HK-2 (cell line): ENCODE data around the gene ATG4B.

Source experiments
- DNase-seq: peaks from one replicate; pipeline ENCODE4 v3.0.0-alpha.2; 2018; ENCODE audit not compliant: unreplicated experiment

The ATG4B gene

DNA sequence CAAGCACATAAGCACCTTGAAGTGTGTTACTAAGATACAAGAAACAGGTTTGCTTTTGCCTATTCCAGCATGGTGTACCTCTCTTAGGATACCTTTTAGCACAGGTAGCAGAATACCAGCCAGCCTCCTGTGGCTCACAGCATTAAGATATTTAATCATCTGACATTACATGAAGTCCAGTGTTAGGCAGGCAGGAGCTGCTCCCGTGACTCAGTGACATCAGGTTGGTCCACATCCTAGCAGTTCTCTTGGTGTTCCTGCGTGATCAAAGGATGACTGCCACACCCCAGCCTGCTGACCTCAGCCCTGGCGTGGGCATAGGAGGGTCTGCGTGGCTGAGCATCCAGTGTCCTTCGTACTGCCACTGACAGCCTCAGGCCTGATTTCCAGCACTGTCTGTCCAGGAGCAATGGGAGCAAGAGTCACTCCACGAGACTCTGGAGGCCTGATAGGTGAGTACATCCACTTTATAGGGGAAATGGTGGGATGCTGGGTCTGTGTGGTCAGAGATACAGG is 52.8 kb downstream of the ATG4B start:
- DNase-seq = no peak

- DNase-seq = peak; percentile 64
Measured at GRCh38 chr2:241692448-241692847, 55.0 kb downstream of the ATG4B start.

DNA sequence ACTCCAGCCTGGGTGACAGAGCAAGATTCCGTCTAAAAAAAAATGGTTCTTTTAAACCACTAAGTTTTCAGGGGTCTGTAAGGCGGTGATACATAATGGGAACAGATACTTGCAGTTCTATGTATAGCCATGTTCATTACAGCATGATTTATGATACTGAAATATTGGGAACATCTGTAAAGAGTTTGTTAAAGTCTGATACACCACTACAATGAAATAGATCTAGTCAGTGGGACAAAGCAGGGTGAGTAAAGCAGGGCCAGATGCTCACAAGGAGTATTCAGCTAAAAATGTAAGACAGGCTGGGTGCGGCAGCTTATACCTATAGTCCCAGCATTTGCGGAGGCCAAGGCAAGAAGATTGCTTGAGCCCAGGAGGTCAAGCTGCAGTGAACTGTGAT is 58.2 kb downstream of the ATG4B start:
- no peak for DNase-seq

- DNase-seq = no peak
Measured at GRCh38 chr2:241701149-241701398, 63.6 kb downstream of the ATG4B start.

DNA sequence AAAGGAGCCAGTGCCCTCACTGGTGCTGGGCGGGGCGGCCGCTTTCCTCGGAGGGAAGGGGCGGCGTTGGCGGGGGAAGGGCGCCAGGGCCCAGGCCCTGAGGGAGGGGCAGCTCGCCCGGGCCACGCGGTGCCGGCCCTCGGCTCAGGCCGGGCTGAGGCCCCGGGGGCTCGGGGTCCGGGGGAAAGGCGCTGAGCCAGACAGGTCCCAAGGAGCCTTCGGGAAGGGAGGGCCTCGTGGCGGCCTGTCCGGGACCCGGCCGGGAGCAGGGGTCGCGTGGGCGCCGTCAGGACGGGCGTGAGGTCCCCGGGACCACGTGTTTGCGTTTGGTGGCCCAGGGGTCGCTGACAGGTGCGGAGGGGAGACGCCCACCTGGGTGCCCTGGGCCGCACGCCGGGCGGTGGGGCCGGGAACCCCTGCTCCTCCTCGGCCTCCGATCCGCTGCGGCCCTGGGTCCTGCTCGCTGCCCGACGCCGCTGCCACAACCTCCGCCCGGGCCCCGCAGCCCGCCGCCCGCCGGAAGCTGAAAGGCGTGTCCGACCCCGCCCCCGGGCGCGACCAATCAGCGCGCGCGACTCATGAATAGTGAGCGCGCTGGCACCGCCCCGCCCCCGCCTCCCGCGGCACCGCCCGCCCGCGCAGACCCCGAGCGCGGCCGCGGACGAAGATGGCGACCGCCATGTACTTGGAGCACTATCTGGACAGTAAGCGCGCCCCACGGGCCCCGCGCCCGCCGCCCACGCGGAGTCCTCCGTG is 64.1 kb downstream of the ATG4B start, which contains the start of gene ING5:
Gene ING5 (plus strand): TSS at position 641 of the 756 bp plus-strand sequence. CDS start 27 bp downstream, at position 668.
- DNase-seq = peak; percentile 97

DNA sequence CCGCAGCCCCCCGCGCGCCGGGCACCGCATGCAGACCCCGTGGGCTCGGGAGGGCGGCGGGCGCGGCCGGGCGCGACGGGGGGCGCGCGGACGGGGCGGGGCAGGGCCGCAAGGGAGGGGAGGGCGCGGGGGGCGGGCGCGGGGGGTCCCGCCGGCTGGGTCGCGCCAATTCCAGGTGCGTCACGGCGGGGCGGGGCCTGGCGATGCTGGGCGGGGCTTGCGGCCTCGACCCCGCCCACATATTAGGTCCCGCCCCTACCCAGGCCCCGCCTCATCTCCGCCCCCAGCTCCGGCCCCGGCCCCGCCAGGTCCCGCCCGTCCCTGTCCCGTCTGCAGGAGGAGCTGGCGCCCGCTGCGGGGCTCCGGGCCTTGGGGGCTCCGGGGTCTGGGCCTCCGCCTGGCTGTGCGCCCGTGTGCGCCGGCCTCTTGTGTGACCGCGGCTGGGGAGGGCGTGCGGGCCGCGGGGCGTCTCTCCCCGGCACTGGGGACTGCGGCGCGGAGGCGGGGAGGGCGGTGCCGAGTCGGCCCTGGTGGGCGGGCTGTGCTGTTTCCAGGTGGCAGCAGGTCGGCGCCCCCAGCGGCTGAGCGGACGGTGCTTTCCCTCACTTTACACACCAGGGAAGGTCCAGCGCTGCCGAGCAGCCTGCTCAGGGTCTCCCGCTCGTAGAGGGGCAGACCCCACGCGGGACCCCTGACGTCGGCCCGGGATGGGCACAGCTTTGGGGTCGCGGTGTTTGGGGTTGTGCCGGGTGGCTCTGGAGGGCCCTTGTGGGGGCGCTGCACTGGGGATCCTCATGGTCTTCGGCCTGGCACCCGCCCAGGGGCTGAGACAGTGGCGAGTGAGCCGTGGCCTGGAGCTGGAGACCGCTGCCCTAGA is 64.9 kb downstream of the ATG4B start:
- DNase-seq = peak; percentile 93

DNA sequence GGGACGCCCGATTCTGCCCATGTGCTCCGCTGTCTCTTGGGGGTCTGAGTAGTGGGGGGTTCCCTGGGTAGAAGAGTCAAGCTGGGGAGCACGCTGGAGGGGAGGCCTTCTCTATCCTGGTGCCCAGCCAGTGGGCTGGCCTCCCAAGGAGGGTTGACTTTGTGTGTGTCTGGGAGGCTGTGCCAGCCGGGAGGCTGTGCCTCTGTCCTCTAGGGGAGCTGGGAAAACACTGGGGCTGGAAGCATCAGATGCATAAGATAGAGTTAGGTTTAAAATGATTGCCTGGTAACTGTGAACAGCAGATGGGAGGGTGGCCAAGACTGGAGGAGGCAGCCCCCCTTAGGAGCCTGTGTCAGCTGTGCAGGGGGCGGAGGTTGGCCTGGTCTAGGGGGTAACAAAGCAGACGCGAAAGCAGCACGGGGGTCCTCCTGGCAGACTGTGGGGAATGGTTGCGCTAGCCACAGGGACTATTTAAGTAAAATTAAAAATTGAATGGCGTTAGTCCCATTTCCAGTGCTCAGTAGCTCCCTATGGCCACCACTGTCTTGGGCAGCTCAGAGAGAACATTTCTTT is 65.6 kb downstream of the ATG4B start:
- DNase-seq = no peak

DNA sequence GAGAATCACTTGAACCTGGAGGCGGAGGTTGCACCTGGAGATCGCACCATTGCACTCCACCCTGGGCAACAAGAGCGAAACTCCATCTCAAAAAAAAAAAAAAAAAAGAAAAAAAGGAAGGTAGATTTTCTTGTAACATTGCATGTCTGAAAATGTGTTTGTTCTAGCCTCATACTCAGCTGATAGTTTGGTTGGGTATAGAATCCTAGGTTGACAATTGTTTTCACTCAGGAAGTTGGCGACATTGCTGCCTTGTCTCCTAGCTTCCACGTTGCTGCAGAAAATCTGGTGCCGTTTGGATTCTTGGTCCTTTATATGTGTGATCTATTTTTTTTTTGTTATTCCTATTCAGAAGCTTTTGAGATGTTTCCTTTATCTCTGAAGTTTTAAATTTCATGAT is 69.0 kb downstream of the ATG4B start:
- DNase-seq = no peak

DNA sequence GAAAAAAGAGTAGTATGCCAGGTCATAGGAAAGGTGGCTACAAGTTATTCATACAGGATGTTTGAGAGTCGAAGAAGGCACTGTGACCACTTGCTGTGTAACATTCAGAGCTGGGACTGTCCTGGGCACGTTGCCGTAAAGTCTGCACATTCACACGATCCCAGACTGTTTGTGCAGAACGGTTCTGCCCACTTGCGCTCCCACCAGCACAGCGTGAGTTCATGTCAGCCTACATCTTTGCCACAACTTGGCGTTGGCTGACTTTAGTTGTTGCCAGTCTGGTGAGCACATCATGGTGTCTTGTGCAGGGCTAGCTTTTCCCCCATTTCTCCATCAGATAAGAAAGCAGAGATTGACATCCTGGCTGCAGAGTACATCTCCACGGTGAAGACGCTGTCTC is 71.4 kb downstream of the ATG4B start:
- no peak for DNase-seq

DNA sequence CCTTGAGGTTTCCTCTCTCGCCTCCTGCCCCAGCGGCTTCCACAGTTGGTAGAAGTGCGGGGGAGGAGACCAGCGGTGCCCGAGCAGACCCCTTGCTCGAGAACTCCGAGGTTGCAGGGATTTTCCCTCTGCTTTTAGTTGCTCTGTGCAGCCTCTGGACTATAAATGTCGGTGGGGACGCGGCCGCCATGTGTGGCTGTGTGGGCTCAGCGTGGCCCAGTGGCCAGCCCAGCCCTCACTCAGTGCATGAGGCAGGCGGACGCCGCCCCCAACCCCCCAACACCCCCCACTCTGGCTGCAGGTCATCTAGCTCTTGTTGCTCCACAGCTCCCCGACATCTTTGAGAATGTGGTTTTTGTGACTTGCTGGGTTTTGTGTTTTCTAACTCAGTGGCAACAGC is 81.6 kb downstream of the ATG4B start:
- no peak for DNase-seq

DNA sequence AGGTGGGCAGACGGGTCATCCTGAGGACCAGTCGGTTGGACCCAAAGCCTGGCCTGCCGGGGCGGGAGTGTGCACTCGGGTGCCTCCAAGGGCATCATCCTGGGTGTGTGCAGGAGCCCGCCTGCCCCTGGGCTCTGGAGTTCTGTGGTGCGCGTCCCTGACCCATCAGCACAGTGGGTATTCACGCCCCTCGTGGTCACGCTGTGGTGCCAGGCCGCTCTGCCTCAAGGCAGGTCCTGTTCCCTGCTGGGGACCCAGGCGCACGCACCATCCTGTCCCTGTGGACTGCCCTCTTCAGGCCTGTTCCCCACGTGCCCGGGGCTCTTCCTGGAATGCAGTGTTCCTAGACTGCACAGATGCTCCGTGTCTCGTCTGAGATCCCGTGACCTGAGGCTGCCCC is 82.6 kb downstream of the ATG4B start:
- no peak for DNase-seq

GRCh38 chr2:241720560-241720959 is 83.1 kb downstream of the ATG4B start:
- DNase-seq = no peak

GRCh38 chr2:241721852-241722251 is 84.4 kb downstream of the ATG4B start:
- no peak for DNase-seq

DNA sequence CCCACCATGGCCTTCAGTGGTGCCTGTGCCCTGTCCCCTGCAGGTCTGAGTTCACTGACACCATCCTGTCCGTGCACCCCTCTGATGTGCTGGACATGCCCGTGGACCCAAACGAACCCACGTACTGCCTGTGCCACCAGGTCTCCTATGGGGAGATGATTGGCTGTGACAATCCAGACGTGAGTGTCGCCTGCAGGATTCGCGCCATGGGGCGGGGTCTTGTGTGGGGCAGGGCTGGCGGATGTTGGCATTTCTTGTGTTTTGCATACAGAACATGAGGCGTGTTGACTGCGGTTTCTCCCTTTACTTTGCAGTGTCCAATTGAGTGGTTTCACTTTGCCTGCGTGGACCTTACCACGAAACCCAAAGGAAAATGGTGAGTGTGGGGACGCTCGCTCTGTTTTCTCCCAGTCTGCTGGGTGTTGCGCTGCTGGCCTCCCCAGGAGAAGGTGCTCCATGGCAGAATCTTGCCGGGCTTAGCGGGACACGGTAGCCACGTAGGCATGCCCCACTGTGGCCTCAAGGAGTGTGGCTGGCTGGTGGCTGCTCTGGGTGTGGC is 85.5 kb downstream of the ATG4B start:
- no peak for DNase-seq
